GM18517 (cell line): ENCODE data around the gene MRPL21.
A peak's percentile ranks its signal among the peaks of the same experiment; 100 is the strongest.

Experiments used
- ATAC-seq: cut with Tn5 transposase; IDR thresholded peaks from one replicate; pipeline ENCODE4 v1.9.1; 2021; ENCODE audit warnings: mild to moderate bottlenecking, moderate library complexity; ENCODE audit not compliant: unreplicated experiment

MRPL21 gene

GRCh38 chr11:68903288-68904247 lies at the start of gene MRPL21, which contains the start of gene IGHMBP2:
Gene MRPL21, minus strand, starts transcription at chr11:68903832. Its CDS starts 22 bp downstream, at chr11:68903810.
Gene IGHMBP2, plus strand, starts transcription at chr11:68903891. Its CDS starts 62 bp downstream, at chr11:68903953.
- ATAC-seq, result peak; percentile 83

GRCh38 chr11:68950762-68951161 lies 47.1 kb upstream of the MRPL21 start:
- ATAC-seq, result no peak

- no peak for ATAC-seq
Observed at GRCh38 chr11:68950270-68950669, 46.6 kb upstream of the MRPL21 start.

GRCh38 chr11:68948935-68949334 lies 45.3 kb upstream of the MRPL21 start:
- no peak for ATAC-seq

DNA sequence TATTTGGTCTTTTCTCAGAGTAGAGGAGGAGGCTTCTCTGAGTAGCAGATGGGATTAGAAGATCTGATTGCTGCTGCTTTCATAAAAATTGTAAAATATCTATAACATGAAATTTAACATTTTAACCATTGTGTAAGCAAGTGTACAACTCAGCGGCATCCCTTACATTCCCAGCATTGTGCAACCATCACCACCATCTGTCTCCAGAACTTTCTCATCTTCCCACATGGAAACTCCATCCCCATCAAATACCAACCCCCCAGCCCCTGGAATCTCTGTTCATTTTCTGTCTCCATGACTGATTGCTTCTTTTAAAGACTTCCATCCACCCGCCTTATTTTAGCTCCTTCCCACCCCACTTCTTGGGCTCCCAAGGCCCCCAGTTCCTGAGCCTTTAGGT lies 44.9 kb upstream of the MRPL21 start:
- ATAC-seq, result no peak

- no peak for ATAC-seq
Observed at GRCh38 chr11:68947151-68947550, 43.5 kb upstream of the MRPL21 start.

DNA sequence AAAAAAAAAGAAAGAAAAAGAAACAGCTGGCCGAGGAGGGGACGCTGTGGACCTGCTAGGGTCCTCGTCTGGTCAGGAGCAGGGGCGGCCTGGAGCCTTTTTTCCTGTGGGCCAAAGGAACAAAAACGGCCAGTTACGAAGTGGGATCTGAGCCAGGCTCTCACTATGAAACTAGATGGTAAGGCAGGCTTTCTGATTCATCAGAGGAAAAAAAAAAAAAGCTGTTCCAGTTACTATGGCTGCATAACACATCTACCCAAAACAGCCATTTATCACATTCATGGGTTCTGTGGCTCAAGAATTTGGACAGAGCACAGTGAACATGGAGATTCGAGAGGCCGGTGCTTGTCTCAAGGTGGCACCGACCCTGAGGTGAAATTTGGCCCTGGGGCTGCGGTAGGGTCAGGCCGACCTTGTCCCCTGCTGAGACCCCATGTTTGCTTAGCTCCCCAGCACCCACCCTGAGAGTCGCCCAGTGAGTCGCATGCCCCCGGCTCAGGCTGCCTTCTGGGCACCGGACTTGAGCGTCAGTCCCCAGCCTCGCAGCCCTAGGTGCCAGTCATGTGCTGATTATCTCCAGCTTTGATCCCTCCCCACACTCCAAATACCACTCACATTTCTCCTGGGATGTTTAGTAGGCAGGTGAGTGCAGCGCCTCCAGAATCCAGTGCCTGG lies 42.9 kb upstream of the MRPL21 start:
- ATAC-seq, result no peak

- no peak for ATAC-seq
Observed at GRCh38 chr11:68942751-68943271, 39.2 kb upstream of the MRPL21 start.

DNA sequence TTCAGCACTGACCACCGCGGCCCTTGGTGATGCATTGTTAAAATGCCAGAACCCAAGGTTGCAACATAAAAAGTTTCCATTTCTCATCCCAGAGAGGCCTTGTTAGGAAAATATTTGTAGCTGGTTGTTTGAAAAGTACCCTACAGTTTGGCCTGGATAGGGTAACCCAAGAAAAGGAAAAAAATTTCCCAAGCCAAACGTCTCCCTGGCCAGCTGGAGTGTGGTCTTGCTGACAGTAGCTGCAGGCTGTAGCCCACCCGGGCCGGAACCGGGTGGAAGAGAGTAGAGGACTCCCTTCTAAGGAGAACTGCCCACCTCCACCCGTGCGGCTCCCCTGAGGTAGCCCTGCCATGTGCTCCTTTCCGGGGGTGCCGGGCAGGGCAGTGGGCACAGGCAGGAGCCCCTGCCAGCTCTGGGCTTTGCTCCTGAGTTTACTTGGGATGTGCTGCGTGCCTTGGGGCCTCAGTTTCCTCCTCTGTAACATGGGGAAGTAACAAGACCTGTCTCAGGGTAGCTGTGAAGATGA lies 38.5 kb upstream of the MRPL21 start:
- no peak for ATAC-seq

DNA sequence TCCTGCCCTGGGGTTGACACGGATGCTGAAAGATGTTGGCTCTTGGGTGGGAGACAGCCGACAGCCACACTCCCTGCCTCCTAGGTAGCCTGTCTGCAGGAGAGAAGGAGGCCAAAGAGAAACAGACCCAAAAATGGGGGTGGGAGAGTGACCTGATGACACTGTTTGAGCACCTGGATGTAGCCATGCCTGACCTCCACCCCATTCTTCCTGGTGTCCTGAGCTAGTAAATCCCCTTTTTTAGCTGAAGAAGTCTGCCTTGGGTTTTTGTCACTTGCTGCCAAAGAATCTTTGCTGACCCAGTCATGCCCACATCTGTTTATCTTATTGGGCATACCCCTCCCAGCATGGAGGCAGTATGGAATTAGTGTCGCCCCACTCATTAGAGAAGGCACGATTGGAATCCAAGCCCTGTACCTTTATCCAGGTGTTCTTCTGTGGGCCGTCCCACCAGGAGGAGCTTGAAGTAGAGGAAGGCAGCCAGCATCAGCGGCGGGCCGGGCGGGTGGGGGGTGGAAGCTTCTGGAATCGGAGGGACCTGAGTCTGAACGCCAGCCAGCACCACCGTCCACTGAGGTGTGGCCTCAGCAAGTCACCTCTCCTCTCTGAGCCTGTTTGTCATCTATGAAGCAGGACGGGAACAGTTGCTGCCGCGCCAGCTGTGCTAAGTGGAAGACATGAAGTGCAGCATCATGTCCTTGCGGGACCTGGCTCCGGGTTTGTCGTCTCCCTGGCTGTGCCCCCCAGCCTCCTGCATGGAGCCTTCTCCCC lies 37.9 kb upstream of the MRPL21 start:
- no peak for ATAC-seq

GRCh38 chr11:68940651-68941323 lies 37.2 kb upstream of the MRPL21 start:
- no peak for ATAC-seq

DNA sequence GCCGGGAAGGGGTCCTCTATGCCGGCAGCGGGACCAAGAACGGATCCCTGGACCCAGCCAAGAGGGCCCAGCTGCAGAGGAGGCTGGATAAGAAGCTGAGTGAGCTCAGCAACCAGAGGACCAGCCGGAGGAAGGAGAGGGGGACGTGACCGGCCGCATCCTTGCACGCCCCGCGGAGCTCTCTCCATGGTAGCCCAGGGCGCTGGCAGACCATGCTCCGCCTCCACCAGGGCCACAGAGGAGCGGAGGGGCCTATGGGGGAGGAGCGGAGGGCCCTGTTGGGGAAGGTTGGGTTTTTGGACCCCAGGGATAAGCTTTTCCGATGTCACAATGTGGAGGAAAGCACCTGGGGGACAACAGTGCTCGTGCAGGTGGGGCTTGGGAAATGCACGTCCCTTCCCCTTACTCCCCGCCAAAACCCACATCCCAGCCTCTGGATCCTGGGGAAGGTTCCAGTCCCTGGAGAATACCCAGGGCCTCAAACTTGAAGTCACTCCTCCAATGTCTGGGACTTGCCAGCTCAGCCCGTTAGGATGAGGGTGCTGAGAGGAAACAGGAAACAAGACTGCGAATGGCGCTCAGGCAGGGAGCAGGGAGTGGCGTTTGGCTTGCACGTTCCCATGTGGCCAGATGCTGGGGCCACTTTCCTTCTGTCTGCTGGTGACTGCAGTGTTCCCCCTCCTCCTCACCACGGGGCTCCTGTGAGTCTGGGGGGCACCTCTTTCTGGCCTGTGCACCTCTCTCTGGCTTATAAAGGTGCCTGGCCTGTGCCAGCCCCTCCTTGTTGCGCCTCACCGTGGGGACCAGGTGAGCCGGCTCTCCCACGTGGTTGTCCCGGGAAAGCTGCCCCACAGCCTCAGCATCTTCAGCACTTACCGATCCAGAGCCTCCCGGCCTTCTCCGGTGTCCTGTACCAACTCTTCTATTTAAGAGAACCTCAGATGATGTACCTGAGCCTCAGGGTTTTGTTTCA lies 36.2 kb upstream of the MRPL21 start:
- ATAC-seq, result no peak

DNA sequence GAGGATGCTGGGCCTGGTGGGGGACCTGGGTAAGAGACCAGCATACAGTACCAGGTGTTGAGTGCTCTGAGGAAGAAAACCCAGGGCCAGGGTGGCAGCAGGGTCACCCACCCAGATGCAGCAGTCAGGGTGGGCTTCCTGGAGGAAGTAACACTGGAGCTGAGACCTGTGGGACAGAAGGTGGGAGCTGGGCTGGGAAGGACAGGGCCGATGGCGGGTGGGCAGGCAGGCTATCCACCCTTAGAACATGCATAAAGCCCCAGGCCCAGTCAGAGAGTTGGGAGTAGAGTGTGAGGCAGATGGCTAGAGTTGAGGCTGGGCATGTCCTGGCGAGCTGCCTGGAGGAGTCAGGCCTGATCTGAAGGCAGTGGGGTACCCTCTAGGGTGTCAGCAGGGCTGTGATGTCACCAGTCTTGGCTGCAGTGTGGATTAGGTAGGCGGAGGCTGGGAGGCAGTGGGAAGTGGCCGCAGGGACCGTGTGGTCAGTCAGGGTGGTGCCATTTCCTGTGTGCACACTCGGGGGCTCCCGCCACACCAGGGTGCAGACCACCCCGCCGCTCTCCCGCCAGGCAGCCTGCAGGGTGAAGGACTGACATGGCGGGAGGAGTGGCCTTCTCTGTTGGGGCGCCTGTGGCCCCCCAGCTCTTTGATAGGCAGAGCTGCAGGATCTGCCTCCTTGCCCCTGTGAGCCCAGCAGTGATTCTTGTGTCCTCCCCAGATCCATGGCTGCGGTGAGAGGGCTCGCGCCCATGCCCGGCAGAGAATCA lies 35.4 kb upstream of the MRPL21 start:
- ATAC-seq, result no peak

DNA sequence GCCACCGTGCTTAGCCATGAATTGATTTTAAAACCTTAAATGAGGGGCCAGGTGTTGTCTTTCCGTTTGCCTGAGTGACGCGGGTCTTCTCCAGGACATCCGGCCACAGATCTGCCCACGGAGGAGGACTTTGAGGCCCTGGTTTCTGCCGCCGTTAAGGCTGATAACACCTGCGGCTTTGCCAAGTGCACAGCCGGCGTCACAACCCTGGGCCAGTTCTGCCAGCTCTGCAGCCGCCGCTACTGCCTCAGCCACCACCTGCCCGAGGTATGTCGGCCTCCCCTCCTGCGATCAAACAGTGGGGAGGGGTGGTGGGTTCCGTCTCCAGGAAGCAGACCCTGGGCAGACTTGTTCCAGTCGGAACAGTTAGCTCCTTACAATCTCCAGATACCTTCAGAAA lies 34.5 kb upstream of the MRPL21 start:
- no peak for ATAC-seq

- no peak for ATAC-seq
Observed at GRCh38 chr11:68936676-68937620, 33.3 kb upstream of the MRPL21 start.

DNA sequence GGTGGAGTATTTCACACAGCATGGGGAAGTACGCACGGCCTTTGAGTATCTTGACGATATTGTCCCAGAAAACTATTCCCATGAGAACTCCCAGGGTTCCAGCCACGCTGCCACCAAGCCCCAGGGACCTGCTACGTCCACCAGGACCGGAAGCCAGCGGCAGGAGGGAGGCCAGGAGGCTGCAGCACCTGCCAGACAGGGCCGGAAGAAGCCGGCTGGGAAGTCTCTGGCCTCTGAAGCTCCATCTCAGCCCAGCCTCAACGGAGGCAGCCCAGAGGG lies 32.7 kb upstream of the MRPL21 start:
- no peak for ATAC-seq
